Central memory CD8-positive, alpha-beta T cell (primary cell): ENCODE data around the gene NUP54.

ENCODE experiments used
- ATAC-seq: fragments of 150-1000 bp; cut with Tn5 transposase; replicated peaks from 2 replicates; pipeline ENCODE4 v1.10.0; 2022; ENCODE audit warnings: mild to moderate bottlenecking, moderate FRiP score, moderate number of reproducible peaks; ENCODE audit not compliant: poor library complexity, severe bottlenecking; ENCODE audit errors: extremely low read depth
- DNase-seq, 2 donors: peaks; one replicate each; pipeline ENCODE4 v3.0.0; 2021; ENCODE audit warnings: low spot score in 2 of 2
- H3K27ac Mint-ChIP-seq: one replicate; pipeline ENCODE4 v1.8.0; 2022; ENCODE audit warnings: low read depth, mild to moderate bottlenecking, moderate library complexity, mixed read lengths
- H3K27me3 Mint-ChIP-seq: one replicate; pipeline ENCODE4 v1.8.0; 2022; ENCODE audit warnings: mixed read lengths
- H3K36me3 Mint-ChIP-seq: one replicate; pipeline ENCODE4 v1.8.0; 2022; ENCODE audit warnings: mild to moderate bottlenecking, moderate library complexity, mixed read lengths; ENCODE audit not compliant: insufficient read depth
- H3K4me1 Mint-ChIP-seq: one replicate; pipeline ENCODE4 v1.8.0; 2022; ENCODE audit warnings: mixed read lengths
- H3K4me3 Mint-ChIP-seq: one replicate; pipeline ENCODE4 v1.8.0; 2022; ENCODE audit warnings: mild to moderate bottlenecking, moderate library complexity, mixed read lengths
- H3K9me3 Mint-ChIP-seq: one replicate; pipeline ENCODE4 v1.8.0; 2022; ENCODE audit warnings: mixed read lengths

NUP54 gene

DNA sequence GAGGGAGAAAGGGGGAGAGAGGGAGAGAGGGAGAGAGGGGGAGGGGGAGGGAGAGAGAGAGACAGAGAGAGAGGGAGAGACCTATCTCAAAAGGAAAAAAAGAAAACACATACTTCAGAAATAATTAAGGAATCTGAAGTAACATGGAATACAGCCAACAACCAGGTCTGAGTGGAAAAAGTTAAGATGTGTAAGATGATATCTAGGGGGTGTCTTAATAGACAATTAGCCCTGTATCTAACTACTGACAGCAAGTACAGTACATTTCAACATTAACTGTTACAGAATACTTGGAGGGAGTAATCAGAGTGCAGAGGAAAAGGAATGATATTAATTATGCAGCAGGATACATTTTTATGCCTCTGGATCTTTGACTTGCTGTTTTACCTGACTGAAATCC is 22.4 kb downstream of the NUP54 start:
- no peak overlapping the region for H3K27ac Mint-ChIP-seq
- peaks cover 7% of the 10 kb centered on the region for H3K4me1 Mint-ChIP-seq
- peaks cover 49% of the 10 kb centered on the region for H3K36me3 Mint-ChIP-seq
- H3K4me3 Mint-ChIP-seq = no peak overlapping the region
- ATAC-seq = no peak
- H3K9me3 Mint-ChIP-seq = no peaks in the 10 kb centered on the region
- no peak for DNase-seq
- no peaks in the 10 kb centered on the region for H3K27me3 Mint-ChIP-seq

DNA sequence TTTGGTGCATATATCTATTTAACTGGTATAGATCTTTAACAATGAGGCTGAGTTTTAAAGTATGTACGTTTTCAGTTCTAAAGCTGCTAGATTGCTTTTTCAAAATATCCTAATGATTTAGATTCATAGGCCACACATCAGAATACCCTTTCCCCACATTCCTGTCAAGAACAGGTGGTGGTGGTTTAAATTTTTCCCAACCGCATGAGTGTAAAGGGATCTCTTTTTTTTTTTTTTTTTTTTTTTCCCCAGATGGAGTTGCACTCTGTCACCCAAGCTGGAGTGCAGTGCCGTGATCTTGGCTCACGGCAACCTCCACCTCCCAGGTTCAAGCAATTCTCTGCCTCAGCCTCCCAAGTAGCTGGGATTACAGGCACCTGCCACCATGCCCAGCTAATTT is 28.0 kb downstream of the NUP54 start:
- Mint-ChIP-seq H3K36me3 (peaks cover 53% of the 10 kb centered on the region), H3K4me3 (no peak overlapping the region), H3K9me3 (no peaks in the 10 kb centered on the region), H3K27me3 (no peaks in the 10 kb centered on the region), H3K27ac (no peak overlapping the region), H3K4me1 (no peaks in the 10 kb centered on the region)
- ATAC-seq = no peak
- DNase-seq = no peak

DNA sequence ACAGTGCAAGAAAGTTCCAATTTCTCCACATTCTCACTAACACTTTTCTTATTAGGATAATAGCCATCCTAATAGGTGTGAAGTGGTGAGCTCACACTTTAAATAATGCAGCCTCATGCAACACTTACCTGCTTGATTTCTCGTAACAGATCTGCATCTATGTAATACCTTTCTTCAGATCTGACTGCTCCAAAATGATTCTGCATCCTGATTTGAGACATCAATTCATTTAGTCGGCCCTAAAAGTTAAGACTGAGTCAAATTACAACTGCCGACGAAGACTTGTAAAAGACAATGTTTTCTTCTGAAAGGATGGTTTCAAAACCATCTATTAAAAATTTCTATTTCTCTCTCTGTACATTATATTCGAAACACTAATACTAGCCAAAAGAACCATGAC is 30.7 kb downstream of the NUP54 start:
- DNase-seq = no peak
- peaks cover 46% of the 10 kb centered on the region for H3K36me3 Mint-ChIP-seq
- H3K4me1 Mint-ChIP-seq = no peaks in the 10 kb centered on the region
- no peak overlapping the region for H3K4me3 Mint-ChIP-seq
- no peaks in the 10 kb centered on the region for H3K27me3 Mint-ChIP-seq
- no peak for ATAC-seq
- H3K9me3 Mint-ChIP-seq = no peaks in the 10 kb centered on the region
- H3K27ac Mint-ChIP-seq = no peak overlapping the region

GRCh38 chr4:76116821-76117220 is 31.4 kb downstream of the NUP54 start:
- Mint-ChIP-seq H3K4me3 (no peak overlapping the region), H3K27me3 (no peaks in the 10 kb centered on the region), H3K36me3 (peaks cover 42% of the 10 kb centered on the region), H3K4me1 (no peaks in the 10 kb centered on the region), H3K27ac (no peak overlapping the region), H3K9me3 (no peaks in the 10 kb centered on the region)
- ATAC-seq = no peak
- DNase-seq = no peak

DNA sequence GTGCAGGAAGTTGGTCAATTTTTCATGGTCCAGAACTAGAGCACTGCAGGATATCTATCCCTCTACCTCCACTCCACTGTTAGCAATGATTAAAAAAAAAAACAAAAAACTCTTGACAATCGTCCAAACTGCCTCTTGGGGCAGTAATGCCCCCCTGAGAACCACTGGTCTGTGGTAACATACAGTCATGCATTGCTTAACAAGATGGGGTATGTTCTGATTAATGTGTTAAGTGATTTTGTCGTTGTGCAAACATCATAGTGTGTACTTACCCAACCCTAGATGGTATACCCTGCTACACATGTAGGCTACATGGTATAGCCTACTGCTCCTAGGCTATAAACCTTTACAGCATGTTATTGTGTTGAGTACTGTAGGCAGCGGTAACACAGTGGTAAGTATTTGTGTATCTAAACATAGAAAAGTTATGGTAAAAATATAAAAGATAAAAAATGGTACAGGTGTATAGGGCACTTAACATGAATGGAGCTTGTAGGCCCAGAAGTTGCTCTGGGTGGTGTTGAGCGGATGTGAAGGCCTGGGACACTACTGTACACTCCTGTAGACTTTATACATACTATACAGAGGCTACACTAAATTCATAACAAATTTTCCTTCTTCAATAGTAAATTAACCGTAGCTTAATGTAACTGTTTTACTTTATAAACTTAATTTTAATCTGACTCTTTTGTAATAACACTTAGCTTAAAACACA is 39.6 kb downstream of the NUP54 start:
- no peak overlapping the region for H3K27ac Mint-ChIP-seq
- no peaks in the 10 kb centered on the region for H3K36me3 Mint-ChIP-seq
- no peaks in the 10 kb centered on the region for H3K4me1 Mint-ChIP-seq
- no peaks in the 10 kb centered on the region for H3K27me3 Mint-ChIP-seq
- H3K4me3 Mint-ChIP-seq = no peak overlapping the region
- H3K9me3 Mint-ChIP-seq = no peaks in the 10 kb centered on the region
- ATAC-seq (no peak), DNase-seq (no peak)

- H3K4me3 Mint-ChIP-seq = no peak overlapping the region
- no peak overlapping the region for H3K27ac Mint-ChIP-seq
- no peaks in the 10 kb centered on the region for H3K9me3 Mint-ChIP-seq
- no peaks in the 10 kb centered on the region for H3K27me3 Mint-ChIP-seq
- DNase-seq = no peak
- ATAC-seq = no peak
- H3K36me3 Mint-ChIP-seq = no peaks in the 10 kb centered on the region
- no peaks in the 10 kb centered on the region for H3K4me1 Mint-ChIP-seq
These were observed 41.8 kb downstream of the NUP54 start for GRCh38 chr4:76106442-76106841.

DNA sequence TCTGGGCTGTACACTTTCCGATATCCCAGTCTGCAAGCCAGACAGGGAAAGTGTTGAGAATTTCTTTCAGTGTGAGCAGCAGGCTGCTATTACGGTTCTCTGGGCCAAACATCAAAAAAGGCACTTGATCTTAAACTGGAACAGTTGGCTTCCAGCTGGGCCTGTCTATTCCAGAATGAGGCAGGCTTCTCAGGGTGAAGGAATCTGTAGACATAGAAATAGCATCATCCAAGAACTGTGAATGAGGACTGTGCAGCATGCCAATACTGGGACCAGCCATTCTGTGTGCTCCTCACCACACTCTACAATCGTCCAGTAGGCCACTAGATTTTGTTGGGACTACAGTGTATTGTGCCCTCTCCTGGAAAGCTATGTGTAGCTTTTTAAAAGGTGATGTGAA is 42.5 kb downstream of the NUP54 start:
- H3K27ac Mint-ChIP-seq = no peak overlapping the region
- no peaks in the 10 kb centered on the region for H3K9me3 Mint-ChIP-seq
- H3K4me1 Mint-ChIP-seq = no peaks in the 10 kb centered on the region
- H3K36me3 Mint-ChIP-seq = no peaks in the 10 kb centered on the region
- H3K27me3 Mint-ChIP-seq = no peaks in the 10 kb centered on the region
- ATAC-seq = no peak
- H3K4me3 Mint-ChIP-seq = no peak overlapping the region
- no peak for DNase-seq

- Mint-ChIP-seq H3K27ac (no peak overlapping the region), H3K4me1 (no peaks in the 10 kb centered on the region), H3K4me3 (no peak overlapping the region), H3K9me3 (no peaks in the 10 kb centered on the region), H3K27me3 (no peaks in the 10 kb centered on the region), H3K36me3 (no peaks in the 10 kb centered on the region)
- ATAC-seq (no peak), DNase-seq (no peak)
These were observed 52.1 kb downstream of the NUP54 start for GRCh38 chr4:76096076-76096475.

DNA sequence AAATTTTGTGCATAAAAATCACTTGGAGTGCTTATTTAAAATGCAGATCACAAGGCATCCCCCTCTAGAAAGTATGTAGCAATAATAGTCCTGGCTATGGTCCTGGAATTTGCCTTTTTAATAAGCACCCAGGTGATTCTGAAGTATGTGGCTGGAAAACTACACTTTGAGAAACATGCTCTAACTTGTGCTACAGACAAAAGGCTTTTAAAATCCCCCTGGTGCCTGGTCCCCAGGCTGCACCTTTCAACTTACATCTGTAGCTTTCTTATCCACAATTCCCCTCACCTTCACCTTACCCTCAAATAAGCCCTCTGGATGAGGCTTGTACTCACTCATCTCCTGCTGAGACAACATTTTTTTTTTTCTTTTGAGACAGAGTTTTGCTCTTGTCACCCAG is 52.6 kb downstream of the NUP54 start:
- Mint-ChIP-seq H3K27ac (no peak overlapping the region), H3K9me3 (no peaks in the 10 kb centered on the region)
- no peak for DNase-seq

DNA sequence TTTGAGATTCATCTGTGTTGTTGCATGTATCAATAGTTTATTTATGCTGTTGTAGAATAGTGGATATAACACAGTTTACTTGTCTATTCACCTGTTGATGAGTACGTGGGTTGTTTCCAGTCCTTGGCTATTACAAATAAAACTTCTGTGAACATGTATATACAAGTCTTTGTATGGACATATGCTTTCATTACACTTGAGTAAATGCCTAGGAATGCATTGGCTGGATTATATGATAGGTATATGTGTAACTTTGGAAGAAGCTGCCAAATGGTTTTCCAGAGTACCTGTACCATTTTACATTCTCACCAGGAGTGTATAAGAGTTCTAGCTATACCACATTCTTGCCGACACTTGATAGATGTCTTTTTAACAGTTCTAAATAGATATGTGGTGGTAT is 57.1 kb downstream of the NUP54 start:
- ATAC-seq = no peak
- H3K9me3 Mint-ChIP-seq = no peaks in the 10 kb centered on the region
- no peak overlapping the region for H3K4me3 Mint-ChIP-seq
- no peak overlapping the region for H3K27ac Mint-ChIP-seq
- DNase-seq = no peak
- H3K27me3 Mint-ChIP-seq = peaks cover 9% of the 10 kb centered on the region
- H3K4me1 Mint-ChIP-seq = no peaks in the 10 kb centered on the region
- H3K36me3 Mint-ChIP-seq = no peaks in the 10 kb centered on the region

More for the DNA sequence above, 52.6 kb downstream of the NUP54 start:
- Mint-ChIP-seq H3K36me3 (no peaks in the 10 kb centered on the region), H3K4me1 (no peaks in the 10 kb centered on the region), H3K27me3 (no peaks in the 10 kb centered on the region), H3K4me3 (no peak overlapping the region)
- no peak for ATAC-seq

- Mint-ChIP-seq H3K4me1 (no peaks in the 10 kb centered on the region), H3K27me3 (peaks cover 9% of the 10 kb centered on the region), H3K9me3 (no peaks in the 10 kb centered on the region), H3K4me3 (no peak overlapping the region), H3K36me3 (no peaks in the 10 kb centered on the region), H3K27ac (no peak overlapping the region)
- DNase-seq = no peak
- peak; percentile 54 for ATAC-seq
These were observed 57.9 kb downstream of the NUP54 start for GRCh38 chr4:76090241-76090691.

GRCh38 chr4:76088719-76089118 is 59.5 kb downstream of the NUP54 start:
- ATAC-seq (no peak), DNase-seq (no peak)
- no peak overlapping the region for H3K27ac Mint-ChIP-seq

GRCh38 chr4:76087007-76087769 is 61.0 kb downstream of the NUP54 start:
- Mint-ChIP-seq H3K27ac (no peak overlapping the region), H3K4me1 (no peaks in the 10 kb centered on the region), H3K9me3 (no peaks in the 10 kb centered on the region), H3K4me3 (no peak overlapping the region), H3K36me3 (no peaks in the 10 kb centered on the region), H3K27me3 (peaks cover 9% of the 10 kb centered on the region)
- ATAC-seq = no peak
- DNase-seq = no peak

More at GRCh38 chr4:76088719-76089118, 59.5 kb downstream of the NUP54 start:
- Mint-ChIP-seq H3K4me3 (no peak overlapping the region), H3K27me3 (peaks cover 9% of the 10 kb centered on the region), H3K36me3 (no peaks in the 10 kb centered on the region), H3K4me1 (no peaks in the 10 kb centered on the region), H3K9me3 (no peaks in the 10 kb centered on the region)
